Measurements from ENCODE around the gene PRSS36. TPM values are rescaled to one million over a fixed set of nuclear protein-coding genes. Genes with fewer than 3 reads are reported as not detected.
"Not testable (repeated sequence)": the region's sequence is repeated elsewhere in the genome, so short reads cannot be mapped to it uniquely, and the experiment has no call there.

The PRSS36 gene
- total and polyA plus RNA-seq, 4 donors, result 0.09 to 2.1 (median 0.62) TPM

GRCh38 chr16:31105677-31106213 lies 44.1 kb downstream of the PRSS36 start:
- peak; percentile 92 for DNase-seq (ENCODE audit: low spot score)
- TF ChIP-seq NR2F2 (IDR thresholded peaks at IDR 0.05) (peak; percentile 73), JUND (IDR thresholded peaks at IDR 0.05) (no peak), RAD21 (IDR thresholded peaks at IDR 0.05) (peak; percentile 69 to 77), MAX (IDR thresholded peaks at IDR 0.05) (no peak), GABPA (IDR thresholded peaks at IDR 0.05 in 1 of 2, conservative IDR thresholded peaks at IDR 0.05 in 1 of 2) (peak in 1 of 2 donors; percentile 52), EGR1 (IDR thresholded peaks at IDR 0.05; ENCODE audit: low read depth in 2 of 2) (peak in 1 of 2 donors; percentile 68), YY1 (IDR thresholded peaks at IDR 0.05) (peak; percentile 60), CTCF (IDR thresholded peaks at IDR 0.05; ENCODE audit: low read depth, low read length, missing input control) (peak; percentile 82), SP1 (IDR thresholded peaks at IDR 0.05) (peak; percentile 87), HNF4A (conservative IDR thresholded peaks at IDR 0.05) (peak in 1 of 2 donors; percentile 72), RXRA (IDR thresholded peaks at IDR 0.05) (peak; percentile 88 to 93), FOXA1 (IDR thresholded peaks at IDR 0.05) (peak; percentile 21), ZBTB33 (IDR thresholded peaks at IDR 0.05) (peak; percentile 54), FOXA2 (IDR thresholded peaks at IDR 0.05) (peak; percentile 41), HNF4G (IDR thresholded peaks at IDR 0.05) (no peak), ATF3 (IDR thresholded peaks at IDR 0.05) (no peak), TAF1 (conservative IDR thresholded peaks at IDR 0.05) (no peak), REST (IDR thresholded peaks at IDR 0.05) (peak; percentile 36)
- H3K4me3 ChIP-seq (ENCODE audit: low read depth in 1 of 3, low read length in 3 of 3), result no peak overlapping the region
- H3K9me3 ChIP-seq (ENCODE audit: control insufficient read depth in 4 of 4, low read length in 3 of 4), result no peaks in the 10 kb centered on the region
- 5% methylated on average over 33 of the region's 33 CpGs for WGBS
- peaks cover 0 to 26% (median 17%) of the 10 kb centered on the region in 4 donors for H3K4me1 ChIP-seq (ENCODE audit: control insufficient read depth in 4 of 4, insufficient read depth in 4 of 4, low read length in 3 of 4)
- H3K9ac ChIP-seq (ENCODE audit: low read depth in 1 of 2, low read length in 2 of 2), result no peak overlapping the region
- H3K27me3 ChIP-seq (ENCODE audit: control insufficient read depth in 4 of 4, insufficient read depth in 4 of 4, low read length in 3 of 4), result no peaks in the 10 kb centered on the region
- peak overlapping the region; percentile 22 to 75 for H3K27ac ChIP-seq (ENCODE audit: low read depth in 1 of 2, low read length in 2 of 2)
- no peaks in the 10 kb centered on the region for H3K36me3 ChIP-seq (ENCODE audit: control insufficient read depth in 4 of 4, insufficient read depth in 3 of 4, low read depth in 1 of 4, low read length in 3 of 4)

GRCh38 chr16:31100876-31101641 lies 48.8 kb downstream of the PRSS36 start:
- 92% methylated on average over 13 of the region's 13 CpGs for WGBS
- not testable (repeated sequence) for DNase-seq (ENCODE audit: low spot score)

More at GRCh38 chr16:31100876-31101641, 48.8 kb downstream of the PRSS36 start:
- not testable (repeated sequence) for H3K27me3 ChIP-seq (ENCODE audit: control insufficient read depth in 4 of 4, insufficient read depth in 4 of 4, low read length in 3 of 4); H3K4me1 ChIP-seq (ENCODE audit: control insufficient read depth in 4 of 4, insufficient read depth in 4 of 4, low read length in 3 of 4); H3K36me3 ChIP-seq (ENCODE audit: control insufficient read depth in 4 of 4, insufficient read depth in 3 of 4, low read depth in 1 of 4, low read length in 3 of 4); H3K4me3 ChIP-seq (ENCODE audit: low read depth in 1 of 3, low read length in 3 of 3); H3K9me3 ChIP-seq (ENCODE audit: control insufficient read depth in 4 of 4, low read length in 3 of 4); H3K9ac ChIP-seq (ENCODE audit: low read depth in 1 of 2, low read length in 2 of 2); H3K27ac ChIP-seq (ENCODE audit: low read depth in 1 of 2, low read length in 2 of 2)

Data from liver (tissue), 9 donors.